KG1 (cell line): ENCODE data around the gene SRSF9.
"Not testable (repeated sequence)": the region's sequence is repeated elsewhere in the genome, so short reads cannot be mapped to it uniquely, and the experiment has no call there.

ENCODE experiments used
- DNase-seq: peaks from one replicate; lab custom pipeline; 2025; lab: John Stamatoyannopoulos, UW

The SRSF9 gene

DNA sequence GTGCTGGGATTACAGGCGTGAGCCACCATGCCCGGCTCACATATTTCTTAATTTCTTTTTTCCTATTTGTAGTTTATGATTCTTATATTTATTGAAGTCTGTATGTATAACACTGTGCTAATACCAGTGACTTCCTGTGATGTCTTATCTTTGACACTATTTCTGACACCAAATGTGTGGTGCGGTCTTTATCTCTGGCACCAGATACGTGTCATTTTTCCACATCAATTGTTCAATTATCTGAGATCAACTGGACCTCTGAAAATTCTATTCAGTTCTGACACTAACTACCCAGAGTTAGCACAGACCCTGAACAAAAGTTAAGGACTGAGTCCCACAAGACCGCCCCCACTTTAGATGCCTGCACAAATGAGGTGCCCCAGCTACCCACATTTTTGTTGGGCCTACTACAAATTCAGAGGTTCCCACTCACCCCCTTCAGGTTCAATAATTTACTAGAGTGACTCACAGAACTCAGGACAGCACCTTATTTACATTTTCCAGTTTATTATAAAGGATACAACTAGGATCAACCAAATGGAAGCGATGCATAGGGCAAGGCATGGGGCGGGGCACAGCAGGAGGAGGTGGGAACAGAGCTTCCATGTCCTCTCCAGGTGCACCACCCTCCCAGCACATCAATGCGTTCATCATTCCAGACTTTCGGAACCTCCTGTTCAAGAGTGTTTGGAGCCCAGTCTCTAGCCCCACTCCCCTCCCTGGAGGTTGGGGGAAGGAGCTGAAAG lies 11.6 kb upstream of the SRSF9 start:
- DNase-seq: no peak

GRCh38 chr12:120480211-120480610 lies 10.7 kb upstream of the SRSF9 start:
- DNase-seq: no peak

DNA sequence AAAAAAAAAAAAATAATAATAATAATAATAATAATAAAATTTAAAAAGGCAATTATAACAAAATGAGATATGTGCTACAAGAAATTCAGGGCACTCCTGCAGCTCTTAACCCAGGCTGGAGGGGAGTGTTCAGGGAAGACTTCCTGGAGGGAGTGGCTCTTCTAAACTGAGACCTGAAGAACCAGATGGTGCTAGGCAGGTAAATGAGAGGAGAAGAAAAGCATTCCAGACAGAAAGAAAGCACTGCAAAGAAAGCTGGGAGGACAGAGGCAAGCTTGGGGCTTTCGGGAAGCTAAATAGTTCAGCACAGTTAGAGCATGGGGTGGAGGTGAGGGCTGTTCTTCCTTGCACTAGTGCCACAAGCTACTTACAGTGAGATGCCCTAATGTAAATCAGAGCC lies 9.9 kb upstream of the SRSF9 start:
- no peak for DNase-seq

GRCh38 chr12:120475643-120476042 lies 6.1 kb upstream of the SRSF9 start:
- no peak for DNase-seq

- no peak for DNase-seq
Measured at GRCh38 chr12:120474616-120474960, 5.0 kb upstream of the SRSF9 start.

DNA sequence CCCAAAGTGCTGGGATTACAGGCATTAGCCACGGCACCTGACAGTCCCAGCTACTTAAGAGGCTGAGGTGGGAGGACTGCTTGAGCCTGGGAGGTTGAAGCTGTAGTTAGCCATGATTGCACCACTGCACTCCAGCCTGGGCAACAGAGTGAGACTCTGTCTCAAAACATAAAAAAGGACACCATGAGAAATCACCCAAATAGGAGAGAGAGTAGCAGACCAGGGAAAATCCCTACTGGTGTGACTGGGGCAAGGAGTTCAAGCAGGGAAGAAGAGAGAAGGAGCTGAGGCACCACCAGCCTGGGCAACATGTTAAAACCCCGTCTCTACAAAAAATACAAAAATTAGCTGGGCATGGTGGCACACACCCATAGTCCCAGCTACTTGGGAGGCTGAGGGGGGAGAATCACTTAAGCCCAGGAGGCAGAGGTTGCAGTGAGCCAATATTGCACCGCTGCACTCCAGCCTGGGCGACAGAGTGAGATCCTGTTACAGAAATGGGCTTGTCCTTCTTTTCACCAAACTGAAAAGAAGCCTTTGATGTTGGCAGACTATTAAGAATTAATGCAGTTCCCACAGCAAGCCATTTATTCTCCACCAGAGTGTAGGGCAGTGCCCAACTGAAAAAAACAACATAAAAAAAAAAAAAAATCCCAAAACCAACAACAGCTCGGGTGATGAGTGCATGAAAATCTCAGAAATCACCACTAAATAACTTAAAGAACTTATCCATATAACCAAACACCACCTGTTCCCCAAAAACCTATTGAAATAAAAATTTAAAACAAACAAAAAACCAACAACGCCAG lies 4.5 kb upstream of the SRSF9 start:
- DNase-seq: no peak

GRCh38 chr12:120472521-120472920 lies 3.0 kb upstream of the SRSF9 start:
- DNase-seq: no peak

DNA sequence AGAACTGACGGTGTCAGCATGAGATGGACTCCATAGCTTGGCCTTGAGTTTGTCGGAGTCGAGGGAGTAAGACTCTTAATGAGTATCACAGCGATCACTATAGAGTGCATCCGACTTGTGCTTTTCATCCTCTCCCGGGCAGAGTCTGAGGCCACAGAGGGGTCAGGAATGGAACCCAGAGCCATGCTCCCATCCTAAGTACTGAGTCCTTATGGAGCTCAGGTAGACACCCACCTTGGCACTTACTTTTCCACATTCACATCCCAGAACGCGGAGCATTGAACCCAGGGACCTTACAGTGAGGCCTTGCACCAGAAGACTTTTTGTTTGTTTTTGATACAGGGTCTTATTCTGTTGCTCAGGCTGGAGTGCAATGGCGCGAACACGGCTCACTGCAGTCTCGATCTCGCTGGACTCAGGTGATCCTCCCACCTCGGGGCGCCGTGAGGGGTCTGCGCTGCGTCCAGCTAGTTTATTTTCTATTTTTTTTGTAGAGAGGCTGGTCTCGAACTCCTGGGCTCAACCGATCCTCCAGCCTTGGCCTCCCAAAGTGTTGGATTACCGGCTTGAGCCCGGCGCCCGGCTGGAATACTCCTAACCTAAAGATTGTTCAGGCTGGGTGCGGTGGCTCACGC lies 719 bp upstream of the SRSF9 start:
- no peak for DNase-seq

DNA sequence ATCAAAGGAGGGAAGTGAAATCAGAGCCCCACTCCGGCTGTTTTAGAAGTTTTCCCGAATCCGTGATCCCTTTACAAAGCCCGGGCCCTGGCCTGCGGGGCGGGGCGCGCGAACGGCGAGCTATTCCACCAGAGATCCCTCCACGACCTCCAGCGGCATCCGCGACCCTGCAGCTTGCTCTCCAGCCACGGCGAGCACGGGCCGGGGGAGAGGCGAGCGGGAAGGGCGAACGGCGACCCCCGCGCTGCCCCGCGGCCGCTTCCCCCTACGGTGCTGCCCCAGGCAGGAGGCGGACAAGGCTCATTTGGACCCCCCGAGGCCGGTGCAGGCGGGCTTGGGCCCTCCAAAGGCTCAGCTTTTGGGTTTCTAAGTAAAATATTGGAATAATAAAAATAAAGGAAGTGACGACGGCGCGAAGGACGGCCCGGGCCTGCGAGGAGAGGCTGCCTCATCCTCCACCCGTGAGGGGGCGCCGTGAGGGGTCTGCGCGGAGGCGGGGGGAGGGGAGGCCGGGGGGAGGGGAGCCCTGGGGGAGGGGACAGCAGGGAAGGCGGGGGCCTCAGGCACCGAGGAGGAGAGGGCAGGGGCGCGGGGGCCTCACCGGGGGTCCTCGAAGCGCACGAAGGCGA lies 613 bp downstream of the SRSF9 start:
- no peak for DNase-seq

GRCh38 chr12:120468325-120468820 lies 1.2 kb downstream of the SRSF9 start:
- no peak for DNase-seq

GRCh38 chr12:120467439-120467838 lies 2.1 kb downstream of the SRSF9 start:
- DNase-seq: no peak

GRCh38 chr12:120466560-120467315 lies 2.8 kb downstream of the SRSF9 start:
- DNase-seq: no peak

DNA sequence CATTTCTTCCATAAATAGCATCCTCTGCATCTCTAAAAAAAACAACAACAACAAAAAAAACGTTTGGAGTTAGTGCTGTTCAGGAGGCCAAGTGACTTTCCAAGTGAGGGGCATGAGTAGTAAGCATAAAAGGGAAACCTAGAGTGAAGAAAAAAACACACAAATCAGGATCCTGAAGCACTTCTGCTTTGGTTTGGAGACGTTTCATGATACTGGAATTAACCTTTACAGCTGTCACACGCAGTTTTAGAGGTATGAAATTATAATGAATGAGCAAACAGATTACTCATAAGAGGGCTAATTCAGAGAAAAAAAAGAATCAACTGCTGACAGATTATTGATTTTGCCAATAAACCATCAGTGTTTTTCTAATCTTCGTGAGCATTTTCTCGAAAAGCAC lies 3.8 kb downstream of the SRSF9 start:
- no peak for DNase-seq

GRCh38 chr12:120463712-120464111 lies 5.8 kb downstream of the SRSF9 start:
- no peak for DNase-seq

GRCh38 chr12:120462099-120462640 lies 7.4 kb downstream of the SRSF9 start:
- DNase-seq: no peak

GRCh38 chr12:120460157-120460556 lies 9.4 kb downstream of the SRSF9 start:
- DNase-seq: no peak

DNA sequence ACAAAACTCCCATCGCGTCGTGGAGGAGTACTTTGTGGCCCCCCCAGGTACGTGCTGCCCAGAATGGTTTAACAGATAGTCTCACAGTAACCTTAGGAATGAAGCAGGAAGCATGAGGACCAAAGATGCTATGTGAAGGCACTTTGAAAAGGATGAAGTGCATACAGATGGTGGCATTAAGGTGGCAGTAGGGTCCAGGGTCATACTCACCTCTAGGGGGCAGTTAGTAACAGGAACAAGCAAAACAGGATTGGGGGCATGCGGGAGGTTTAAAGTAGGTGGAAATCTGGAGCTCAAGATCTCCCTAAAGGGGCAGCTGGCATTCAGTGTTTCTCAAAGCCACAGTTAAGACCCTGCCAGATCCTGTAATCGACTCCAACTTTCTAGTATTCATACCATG lies 12.4 kb downstream of the SRSF9 start:
- no peak for DNase-seq

GRCh38 chr12:120455302-120455701 lies 14.2 kb downstream of the SRSF9 start:
- no peak for DNase-seq

GRCh38 chr12:120453977-120454376 lies 15.6 kb downstream of the SRSF9 start:
- DNase-seq: no peak

- no peak for DNase-seq
Measured at GRCh38 chr12:120453060-120453750, 16.3 kb downstream of the SRSF9 start.

GRCh38 chr12:120452524-120452923 lies 17.0 kb downstream of the SRSF9 start:
- DNase-seq: not testable (repeated sequence)
